LNCAP (cell line): Measurements from ENCODE around the gene DNASE1.
A peak's percentile ranks its signal among the peaks of the same experiment; 100 is the strongest.

ENCODE experiments used
- CTCF ChIP-seq: fragments of 450-650 bp; IDR thresholded peaks from 2 replicates; pipeline ENCODE4 v1.5.1; 2017; ENCODE audit warnings: mild to moderate bottlenecking

The DNASE1 gene

GRCh38 chr16:3654249-3654991, at the start of gene DNASE1:
DNASE1 (plus strand) TSS chr16:3654691; CDS start chr16:3655374, 683 bp downstream.
- TF ChIP-seq CTCF: peak; percentile 82

GRCh38 chr16:3606441-3606840, 48.0 kb upstream of the DNASE1 start:
- TF ChIP-seq CTCF: no peak

GRCh38 chr16:3607161-3607560, 47.3 kb upstream of the DNASE1 start:
- TF ChIP-seq CTCF: no peak

- no peak for TF ChIP-seq CTCF
These were observed 46.9 kb upstream of the DNASE1 start for GRCh38 chr16:3607634-3608033.

- no peak for TF ChIP-seq CTCF
These were observed 46.4 kb upstream of the DNASE1 start for GRCh38 chr16:3608069-3608468.

- no peak for TF ChIP-seq CTCF
These were observed 44.4 kb upstream of the DNASE1 start for GRCh38 chr16:3609895-3610697.

GRCh38 chr16:3610698-3611145, 43.8 kb upstream of the DNASE1 start:
- TF ChIP-seq CTCF: no peak
